ENCODE measurements around the gene SLC39A3.
"Not testable (repeated sequence)": the region's sequence is repeated elsewhere in the genome, so short reads cannot be mapped to it uniquely, and the experiment has no call there.

The SLC39A3 gene

DNA sequence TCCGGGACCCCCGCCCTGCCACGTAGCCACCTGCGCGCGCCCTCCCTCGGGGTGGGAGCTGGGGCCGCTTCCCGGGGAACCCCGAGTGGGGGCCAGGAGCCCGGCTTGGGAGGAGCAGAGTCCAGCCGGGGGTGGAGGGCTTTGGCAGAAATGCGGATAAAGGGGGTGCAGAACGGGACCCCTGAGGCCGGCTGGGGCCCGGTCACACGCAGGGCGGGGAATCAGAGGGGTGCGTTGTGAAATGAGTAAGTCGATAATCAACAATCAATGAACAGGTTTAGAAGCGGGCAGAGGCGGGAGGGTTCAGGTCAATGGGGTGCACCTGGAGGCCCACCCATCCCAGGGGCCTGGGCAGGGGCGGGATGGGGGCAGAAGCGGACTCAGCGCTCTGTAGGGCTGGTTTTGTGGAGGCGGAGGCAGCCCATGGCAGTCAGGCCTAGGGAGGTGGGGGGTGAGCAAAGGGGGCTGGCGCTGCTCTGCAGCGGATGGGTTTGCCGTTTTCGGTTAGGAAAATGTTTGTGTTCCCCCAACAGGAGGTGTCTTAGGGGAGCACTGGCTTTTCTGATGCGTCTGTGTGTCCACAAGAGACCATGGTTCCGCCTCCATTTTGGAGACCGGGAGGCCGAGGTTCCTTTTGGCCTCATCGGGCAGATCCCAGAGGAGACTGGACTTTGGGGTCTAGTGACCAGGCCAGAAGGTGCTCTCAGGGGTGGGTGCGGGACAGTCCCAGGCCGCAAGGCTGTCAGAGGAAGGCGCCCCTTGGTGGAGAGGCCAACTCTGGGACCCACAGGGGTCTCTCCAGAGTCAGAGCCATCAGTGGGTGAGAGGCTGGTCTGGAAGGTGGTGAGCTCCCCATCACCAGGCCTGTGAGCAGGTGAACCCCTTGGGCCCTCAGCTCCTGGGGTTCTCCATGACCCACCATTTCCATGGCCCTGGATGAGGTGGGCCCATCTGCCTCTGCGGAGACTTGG lies 18.0 kb downstream of the SLC39A3 start:
- no peak for DNase-seq

DNA sequence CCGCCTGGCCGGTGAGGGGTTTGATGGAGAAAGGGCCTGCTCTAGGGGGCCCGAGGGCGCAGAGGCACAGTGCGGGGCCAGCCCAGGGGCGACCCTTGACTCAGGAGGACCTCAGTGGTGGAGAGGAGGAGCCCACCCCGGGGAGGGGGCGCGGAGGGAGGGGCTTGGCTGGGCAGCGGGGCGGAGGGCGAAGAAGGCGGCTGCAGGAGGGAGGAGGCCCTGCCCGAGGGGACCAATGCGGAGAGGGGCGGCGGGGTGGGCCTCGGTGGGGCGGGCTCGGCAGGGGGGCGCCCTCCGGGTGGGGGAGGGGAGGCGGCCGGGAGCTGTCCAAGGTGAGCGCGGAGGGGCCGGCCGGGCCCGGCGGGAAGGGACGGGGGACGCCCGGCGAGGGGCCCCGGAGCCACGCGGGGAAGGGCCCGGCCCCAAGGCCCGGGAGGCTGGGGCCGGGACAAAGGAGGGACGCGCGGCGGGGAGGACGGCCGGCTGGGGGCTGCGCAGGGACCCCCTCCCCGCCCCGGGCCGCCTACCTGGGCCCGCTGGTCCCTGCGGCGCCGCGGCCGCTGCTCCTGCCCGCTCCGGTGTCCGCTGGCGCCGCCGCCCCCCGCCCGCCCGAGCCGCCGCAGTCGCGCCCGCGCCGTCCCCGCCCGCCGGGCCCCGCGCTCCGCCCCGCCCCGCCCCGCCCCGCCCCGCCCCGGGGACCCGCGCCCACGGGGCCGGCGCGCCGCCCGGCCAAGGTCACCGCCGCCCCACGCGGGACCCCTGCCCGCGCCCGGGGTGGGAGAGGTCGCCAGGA lies 18.8 kb downstream of the SLC39A3 start, which contains the start of gene DIRAS1:
DIRAS1 (minus strand) TSS at position 596 of the 793 bp plus-strand sequence. CDS start 3,566 bp downstream, outside the sequence.
- no peak for DNase-seq

- DNase-seq = no peak
Measured at GRCh38 chr19:2719920-2720776, 19.7 kb downstream of the SLC39A3 start.

GRCh38 chr19:2719232-2719735 lies 20.5 kb downstream of the SLC39A3 start:
- DNase-seq = no peak

DNA sequence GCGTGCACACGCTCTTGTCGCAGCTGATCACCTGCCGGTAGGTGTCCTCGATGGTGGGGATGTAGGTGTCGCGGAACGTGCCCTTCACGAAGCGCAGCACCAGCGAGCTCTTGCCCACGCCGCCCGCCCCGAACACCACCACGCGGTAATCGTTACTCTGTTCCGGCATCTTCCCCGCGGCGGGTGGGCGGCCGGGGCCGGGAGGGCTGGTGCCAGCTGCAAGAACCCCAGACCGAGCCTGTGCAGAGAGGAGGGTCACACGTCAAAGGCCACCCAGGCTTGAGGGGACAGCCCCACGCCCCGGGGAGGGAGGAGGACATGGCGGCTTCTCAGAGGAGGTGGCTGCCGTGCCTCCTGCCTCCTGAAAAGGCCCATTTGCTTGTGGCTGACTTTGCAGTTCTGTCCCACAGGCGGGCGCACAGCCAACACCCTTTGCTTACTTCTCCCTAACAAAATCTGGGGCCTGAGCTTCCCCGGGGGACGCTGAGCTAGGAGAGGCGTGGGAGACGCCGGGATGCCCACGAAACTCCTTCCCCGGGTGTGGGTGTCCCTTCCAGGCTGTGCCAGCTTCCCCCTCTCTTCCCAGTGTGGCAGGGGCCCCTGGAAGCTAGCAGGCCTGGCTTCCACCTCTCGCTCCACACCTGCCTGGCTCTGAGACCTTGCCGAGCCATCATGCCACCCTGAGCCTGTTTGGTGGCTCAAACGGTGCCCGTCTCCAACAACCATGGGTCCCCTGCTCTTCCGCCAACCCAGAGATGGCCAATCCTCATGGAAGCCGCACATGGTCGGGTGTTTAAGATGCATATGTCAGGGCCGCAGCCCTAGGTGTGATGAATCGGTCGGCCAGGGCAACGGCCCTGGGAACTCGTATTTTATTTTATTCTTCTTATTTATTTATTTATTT lies 21.9 kb downstream of the SLC39A3 start:
- DNase-seq = no peak

DNA sequence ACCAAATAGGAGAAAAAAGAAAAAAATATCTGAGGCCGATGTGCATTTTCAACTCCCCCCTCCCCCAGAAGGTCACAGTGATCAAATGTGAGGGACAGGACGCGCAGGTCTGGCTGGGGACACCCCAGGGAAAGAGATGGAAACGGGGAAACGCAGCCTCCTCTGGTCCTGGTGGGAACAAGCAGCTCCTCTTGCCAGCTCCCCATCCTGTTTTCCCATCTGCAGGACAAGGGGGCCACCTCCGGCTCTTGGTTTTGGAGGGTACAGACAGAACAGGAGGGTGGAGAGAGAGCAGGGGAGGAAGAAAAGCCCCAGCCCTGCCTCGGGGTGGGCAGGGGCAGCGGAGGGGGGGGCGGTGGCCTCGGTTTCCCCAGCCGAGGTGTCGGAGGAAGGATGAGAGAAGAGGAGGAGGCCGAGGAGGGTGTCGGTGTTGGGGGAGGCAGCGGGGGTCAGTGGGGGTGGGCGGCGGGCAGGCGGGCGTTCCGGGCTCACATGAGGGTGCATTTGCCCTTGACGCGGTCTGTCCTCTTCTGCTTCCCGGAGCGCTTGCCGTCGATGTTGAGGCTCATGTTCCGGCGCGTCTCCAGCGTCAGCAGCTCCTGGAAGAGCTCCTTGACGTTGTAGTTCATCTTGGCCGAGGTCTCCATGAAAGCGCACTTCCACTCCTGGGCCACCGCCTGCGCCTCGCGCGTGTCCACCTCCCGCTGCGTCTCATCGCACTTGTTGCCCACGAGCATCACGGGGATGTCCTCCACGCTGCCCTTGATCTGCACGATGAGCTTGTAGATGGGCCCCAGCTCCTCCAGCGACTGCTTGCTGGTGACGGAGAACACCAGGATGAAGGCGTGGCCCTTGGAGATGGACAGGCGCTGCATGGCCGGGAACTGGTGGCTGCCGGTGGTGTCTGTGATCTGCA lies 22.8 kb downstream of the SLC39A3 start:
- no peak for DNase-seq

DNA sequence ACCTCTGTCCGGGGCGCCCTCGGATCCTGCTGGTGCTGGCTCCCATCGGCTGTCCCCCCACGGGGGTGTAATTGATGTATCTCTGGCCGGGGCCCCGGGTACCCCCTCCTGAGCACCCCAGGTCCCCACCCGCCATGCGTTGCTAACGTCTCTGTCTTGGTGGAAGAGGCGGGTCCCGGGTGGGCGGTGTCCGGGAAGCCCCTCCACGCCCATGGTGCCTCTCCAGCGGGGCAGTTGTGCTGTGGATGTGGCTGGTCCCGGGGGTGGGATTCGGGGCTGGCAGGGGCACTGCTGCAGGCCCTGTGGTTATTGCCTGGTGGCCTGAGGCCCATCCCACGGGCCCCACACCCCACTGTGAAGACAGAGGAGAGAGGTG lies 23.6 kb downstream of the SLC39A3 start:
- no peak for DNase-seq

- DNase-seq = no peak
Measured at GRCh38 chr19:2715470-2716274, 24.1 kb downstream of the SLC39A3 start.

GRCh38 chr19:2714531-2715269 lies 25.1 kb downstream of the SLC39A3 start:
- DNase-seq = no peak

- not testable (repeated sequence) for DNase-seq
Measured at GRCh38 chr19:2714102-2714501, 25.7 kb downstream of the SLC39A3 start.

DNA sequence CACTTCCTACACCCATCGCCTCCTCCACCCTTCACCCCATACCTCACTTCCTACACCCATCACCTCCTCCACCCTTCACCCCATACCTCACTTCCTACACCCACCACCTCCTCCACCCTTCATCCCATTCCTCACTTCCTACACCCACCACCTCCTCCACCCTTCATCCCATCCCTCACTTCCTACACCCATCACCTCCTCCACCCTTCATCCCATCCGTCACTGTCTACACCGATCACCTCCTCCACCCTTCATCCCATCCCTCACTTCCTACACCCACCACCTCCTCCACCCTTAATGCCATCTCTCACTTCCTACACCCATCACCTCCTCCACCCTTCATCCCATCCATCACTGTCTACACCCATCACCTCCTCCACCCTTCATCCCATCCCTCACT lies 26.6 kb downstream of the SLC39A3 start:
- DNase-seq = not testable (repeated sequence)

GRCh38 chr19:2711875-2712205 lies 28.0 kb downstream of the SLC39A3 start:
- no peak for DNase-seq

GRCh38 chr19:2711172-2711874 lies 28.5 kb downstream of the SLC39A3 start:
- no peak for DNase-seq

DNA sequence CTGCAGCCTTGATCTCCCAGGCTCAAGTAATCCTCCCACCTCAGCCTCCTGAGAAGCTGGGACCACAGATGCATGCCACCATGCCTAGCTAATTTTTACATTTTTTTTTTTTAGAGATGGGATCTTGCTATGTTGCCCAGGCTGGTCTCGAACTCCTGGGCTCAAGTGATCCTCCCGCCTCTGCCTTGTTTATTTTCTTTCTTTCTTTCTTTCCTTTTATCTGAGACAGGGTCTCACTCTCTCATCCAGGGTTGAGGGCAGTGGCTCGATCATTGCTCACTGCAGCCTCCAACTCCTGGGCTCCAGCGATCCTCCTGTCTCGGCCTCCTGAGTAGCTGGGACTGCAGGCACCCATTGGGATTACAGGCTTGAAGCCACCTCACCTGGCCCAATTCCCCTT lies 33.6 kb downstream of the SLC39A3 start:
- DNase-seq = no peak

DNA sequence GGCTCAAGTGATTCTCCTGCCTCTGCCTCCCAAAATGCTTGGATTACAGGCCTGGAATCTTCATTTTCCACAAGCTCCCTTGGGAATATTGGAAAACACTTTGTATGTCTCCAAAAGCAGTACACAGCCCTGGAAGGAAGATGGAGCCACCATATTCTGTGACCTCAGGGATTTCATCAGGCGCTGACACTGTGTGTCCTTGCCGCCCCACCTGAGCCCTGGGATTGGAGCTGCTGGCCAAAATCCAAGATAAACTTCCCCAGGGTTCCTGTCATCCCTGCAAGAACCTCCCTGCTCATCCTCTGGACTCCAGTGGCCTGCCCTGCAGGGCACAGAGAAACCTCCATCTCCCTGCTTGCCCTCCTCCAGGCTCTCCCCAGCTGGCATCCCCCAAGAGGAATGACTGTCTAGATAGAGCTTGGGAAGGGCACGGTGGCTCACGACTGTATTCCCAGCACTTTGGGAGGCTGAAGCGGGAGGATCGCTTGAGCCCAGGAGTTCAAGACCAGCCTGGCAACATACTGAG lies 36.1 kb downstream of the SLC39A3 start:
- no peak for DNase-seq

DNA sequence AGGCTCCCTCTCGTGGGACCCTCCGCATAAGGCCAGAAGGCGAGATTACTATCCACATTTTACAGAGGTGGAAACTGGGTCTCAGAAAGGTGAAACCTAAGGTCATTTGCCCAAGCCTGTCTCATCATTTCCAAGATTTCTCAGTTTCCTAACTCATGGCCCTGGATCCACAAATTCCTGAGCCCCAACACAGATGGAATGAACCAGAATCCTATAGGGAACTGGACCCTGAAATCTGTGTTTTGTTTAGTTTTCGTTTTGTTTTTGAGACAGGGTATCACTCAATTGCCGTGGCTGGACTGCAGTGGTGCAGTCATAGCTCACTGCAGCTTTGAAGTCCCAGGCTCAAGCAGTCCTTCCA lies 36.8 kb downstream of the SLC39A3 start:
- no peak for DNase-seq

DNA sequence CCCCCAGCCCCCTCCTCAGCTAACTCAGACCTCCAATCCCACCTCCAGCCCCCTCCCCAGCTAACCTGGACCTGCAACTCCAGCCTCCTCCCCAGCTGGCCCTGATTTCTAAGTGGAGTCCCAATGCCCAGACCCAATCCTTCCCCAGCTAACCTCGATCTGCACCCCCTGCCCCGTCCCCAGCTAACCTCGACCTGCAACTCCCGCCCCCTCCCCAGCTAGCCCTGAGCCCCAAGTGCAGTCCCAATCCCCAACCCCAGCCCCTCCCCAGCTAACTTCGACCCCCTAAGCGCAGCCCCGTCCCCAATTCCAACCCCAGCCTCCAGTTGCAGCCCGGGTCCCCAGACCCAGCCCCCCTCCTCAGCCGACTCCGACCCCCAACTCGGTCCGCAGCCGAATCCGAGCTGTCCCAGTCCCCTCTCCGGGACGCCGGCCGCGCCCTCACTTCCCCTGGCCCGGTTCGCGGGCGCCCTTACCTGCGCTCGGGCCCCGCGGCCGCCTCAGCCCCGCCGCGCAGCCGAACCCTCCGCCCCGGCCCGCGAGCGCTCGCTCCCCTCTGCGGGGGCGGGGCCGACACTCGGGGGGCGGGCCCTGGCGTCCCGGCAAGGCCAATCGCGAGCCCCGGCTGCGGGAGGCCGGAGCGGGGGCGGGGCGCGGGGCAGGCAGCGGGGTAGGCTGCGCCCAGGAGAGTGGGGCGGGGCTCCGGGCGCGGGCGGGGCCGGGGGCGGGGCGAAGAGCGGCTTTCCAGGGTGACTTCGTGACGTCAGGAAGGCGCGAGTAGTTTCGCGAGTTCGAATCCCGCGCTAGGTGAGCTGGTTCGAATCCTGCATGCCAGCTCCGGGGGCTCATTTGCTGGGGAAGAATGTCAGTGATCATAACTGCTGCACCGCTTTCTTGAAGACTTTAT lies 37.4 kb downstream of the SLC39A3 start, which contains the start of gene GNG7:
GNG7 (minus strand) TSS at position 525 of the 907 bp plus-strand sequence. CDS start 182,006 bp downstream, outside the sequence.
- DNase-seq = no peak
